ENCODE results near the gene VCAN. TPM values are rescaled to one million over a fixed set of nuclear protein-coding genes. Genes with fewer than 3 reads are reported as not detected.
A peak's percentile ranks its signal among the peaks of the same experiment; 100 is the strongest.

The VCAN gene
- total and polyA plus RNA-seq, 2 donors from 2014 or later, result 2.1 to 226 TPM

GRCh38 chr5:83474161-83474796, 2.7 kb downstream of the VCAN start:
- DNase-seq (peak; percentile 89 to 96 (median 94)), FAIRE-seq (no peak)
- Histone ChIP-seq H3K9me3 (ENCODE audit: control insufficient read depth in 2 of 3, insufficient read depth in 1 of 3, low read length in 3 of 3) (no peaks in the 10 kb centered on the region), H3K4me1 (ENCODE audit: control insufficient read depth in 2 of 3, insufficient read depth in 2 of 3, low read depth in 1 of 3, low read length in 3 of 3) (peaks cover 0 to 18% (median 0%) of the 10 kb centered on the region in 3 donors), H3K27me3 (ENCODE audit: control insufficient read depth, insufficient read depth, low read length) (no peaks in the 10 kb centered on the region), H3K4me3 (ENCODE audit: low read length in 3 of 3) (peak overlapping the region; percentile 63 to 86 (median 68)), H3K27ac (ENCODE audit: low read depth in 2 of 2, low read length in 2 of 2) (no peak overlapping the region), H3K36me3 (ENCODE audit: control insufficient read depth in 2 of 3, insufficient read depth in 3 of 3, low read length in 3 of 3) (peaks cover 0 to 2% (median 0%) of the 10 kb centered on the region in 3 donors), H3K9ac (ENCODE audit: low read length in 3 of 3) (peak overlapping the region in 2 of 3 donors; percentile 5 to 82)
- intact Hi-C loops (cut with DNase I), result no loop called here
- TF ChIP-seq, protein P1, sequence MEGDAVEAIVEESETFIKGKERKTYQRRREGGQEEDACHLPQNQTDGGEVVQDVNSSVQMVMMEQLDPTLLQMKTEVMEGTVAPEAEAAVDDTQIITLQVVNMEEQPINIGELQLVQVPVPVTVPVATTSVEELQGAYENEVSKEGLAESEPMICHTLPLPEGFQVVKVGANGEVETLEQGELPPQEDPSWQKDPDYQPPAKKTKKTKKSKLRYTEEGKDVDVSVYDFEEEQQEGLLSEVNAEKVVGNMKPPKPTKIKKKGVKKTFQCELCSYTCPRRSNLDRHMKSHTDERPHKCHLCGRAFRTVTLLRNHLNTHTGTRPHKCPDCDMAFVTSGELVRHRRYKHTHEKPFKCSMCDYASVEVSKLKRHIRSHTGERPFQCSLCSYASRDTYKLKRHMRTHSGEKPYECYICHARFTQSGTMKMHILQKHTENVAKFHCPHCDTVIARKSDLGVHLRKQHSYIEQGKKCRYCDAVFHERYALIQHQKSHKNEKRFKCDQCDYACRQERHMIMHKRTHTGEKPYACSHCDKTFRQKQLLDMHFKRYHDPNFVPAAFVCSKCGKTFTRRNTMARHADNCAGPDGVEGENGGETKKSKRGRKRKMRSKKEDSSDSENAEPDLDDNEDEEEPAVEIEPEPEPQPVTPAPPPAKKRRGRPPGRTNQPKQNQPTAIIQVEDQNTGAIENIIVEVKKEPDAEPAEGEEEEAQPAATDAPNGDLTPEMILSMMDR (IDR thresholded peaks at IDR 0.05; ENCODE audit: borderline replicate concordance, extremely low read depth, insufficient read depth), result no peak

DNA sequence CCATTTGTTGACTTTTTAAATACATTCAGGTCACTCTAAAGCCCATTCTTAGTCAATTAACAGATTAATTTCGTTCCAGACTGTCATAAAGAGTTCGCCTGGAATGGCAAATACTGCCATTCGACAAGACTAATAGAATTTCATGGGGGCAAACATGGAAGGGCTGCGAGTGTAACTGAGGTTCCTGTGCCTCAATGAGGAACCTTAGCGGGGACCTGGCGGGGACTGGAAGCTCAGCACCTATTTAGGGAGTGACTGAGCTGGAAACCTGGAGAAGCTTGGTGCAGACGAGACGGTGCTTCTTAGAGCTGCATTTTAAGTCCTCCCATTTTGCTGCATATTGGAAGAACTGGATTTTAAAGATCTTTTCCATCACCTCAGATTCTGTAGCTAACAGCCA, 3.4 kb downstream of the VCAN start:
- Histone ChIP-seq H3K9ac (ENCODE audit: low read length in 3 of 3) (peak overlapping the region in 1 of 3 donors; percentile 57), H3K9me3 (ENCODE audit: control insufficient read depth in 2 of 3, insufficient read depth in 1 of 3, low read length in 3 of 3) (no peaks in the 10 kb centered on the region), H3K4me3 (ENCODE audit: low read length in 3 of 3) (peak overlapping the region in 2 of 3 donors; percentile 55 to 63), H3K27ac (ENCODE audit: low read depth in 2 of 2, low read length in 2 of 2) (no peak overlapping the region), H3K4me1 (ENCODE audit: control insufficient read depth in 2 of 3, insufficient read depth in 2 of 3, low read depth in 1 of 3, low read length in 3 of 3) (peaks cover 0 to 18% (median 0%) of the 10 kb centered on the region in 3 donors), H3K27me3 (ENCODE audit: control insufficient read depth, insufficient read depth, low read length) (no peaks in the 10 kb centered on the region), H3K36me3 (ENCODE audit: control insufficient read depth in 2 of 3, insufficient read depth in 3 of 3, low read length in 3 of 3) (peaks cover 0 to 2% (median 0%) of the 10 kb centered on the region in 3 donors)
- peak in 2 of 5 donors; percentile 36 to 38 for DNase-seq
- no peak for FAIRE-seq
- TF ChIP-seq, protein P1 (IDR thresholded peaks at IDR 0.05; ENCODE audit: borderline replicate concordance, extremely low read depth, insufficient read depth), result no peak
- intact Hi-C loops (cut with DNase I), result no loop called here

DNA sequence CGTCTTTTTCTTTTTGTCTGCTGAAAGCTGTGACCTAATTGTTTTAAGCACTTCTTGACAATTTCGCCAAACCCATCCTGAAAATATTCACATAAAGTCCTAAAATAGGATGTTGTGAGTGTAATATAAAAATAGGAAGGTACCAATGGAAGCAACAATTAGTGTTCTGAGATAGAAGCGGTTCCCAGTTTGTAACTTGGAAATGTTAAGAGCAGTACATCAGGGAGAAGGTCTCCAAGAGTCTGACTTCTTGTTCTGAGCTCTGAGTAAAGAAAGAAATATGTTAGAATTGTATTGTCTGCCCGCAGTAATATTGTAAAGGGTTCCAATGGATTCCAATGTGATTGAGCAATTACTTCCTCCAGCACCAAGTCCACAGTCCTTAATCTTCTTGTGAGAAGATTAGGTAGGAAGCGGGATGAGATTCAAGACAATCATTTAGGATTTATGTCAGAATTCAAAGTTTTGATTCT, 3.9 kb downstream of the VCAN start:
- DNase-seq, result no peak
- no peaks in the 10 kb centered on the region for H3K9me3 ChIP-seq (ENCODE audit: control insufficient read depth in 2 of 3, insufficient read depth in 1 of 3, low read length in 3 of 3)
- FAIRE-seq, result no peak
- peaks cover 0 to 18% (median 0%) of the 10 kb centered on the region in 3 donors for H3K4me1 ChIP-seq (ENCODE audit: control insufficient read depth in 2 of 3, insufficient read depth in 2 of 3, low read depth in 1 of 3, low read length in 3 of 3)
- peaks cover 0 to 2% (median 0%) of the 10 kb centered on the region in 3 donors for H3K36me3 ChIP-seq (ENCODE audit: control insufficient read depth in 2 of 3, insufficient read depth in 3 of 3, low read length in 3 of 3)
- intact Hi-C loops (cut with DNase I), result no loop called here
- H3K4me3 ChIP-seq (ENCODE audit: low read length in 3 of 3), result peak overlapping the region in 1 of 3 donors; percentile 63
- H3K27ac ChIP-seq (ENCODE audit: low read depth in 2 of 2, low read length in 2 of 2), result no peak overlapping the region
- no peak overlapping the region for H3K9ac ChIP-seq (ENCODE audit: low read length in 3 of 3)
- TF ChIP-seq, protein P1 (IDR thresholded peaks at IDR 0.05; ENCODE audit: borderline replicate concordance, extremely low read depth, insufficient read depth), result no peak
- H3K27me3 ChIP-seq (ENCODE audit: control insufficient read depth, insufficient read depth, low read length), result no peaks in the 10 kb centered on the region

All from kidney (tissue), 14 donors.